HG03196 (cell line): ENCODE data around the gene LY6G6C.

Experiments used
- ATAC-seq: cut with Tn5 transposase; IDR thresholded peaks from one replicate; pipeline ENCODE4 v1.9.1; 2021; ENCODE audit not compliant: unreplicated experiment

LY6G6C gene

DNA sequence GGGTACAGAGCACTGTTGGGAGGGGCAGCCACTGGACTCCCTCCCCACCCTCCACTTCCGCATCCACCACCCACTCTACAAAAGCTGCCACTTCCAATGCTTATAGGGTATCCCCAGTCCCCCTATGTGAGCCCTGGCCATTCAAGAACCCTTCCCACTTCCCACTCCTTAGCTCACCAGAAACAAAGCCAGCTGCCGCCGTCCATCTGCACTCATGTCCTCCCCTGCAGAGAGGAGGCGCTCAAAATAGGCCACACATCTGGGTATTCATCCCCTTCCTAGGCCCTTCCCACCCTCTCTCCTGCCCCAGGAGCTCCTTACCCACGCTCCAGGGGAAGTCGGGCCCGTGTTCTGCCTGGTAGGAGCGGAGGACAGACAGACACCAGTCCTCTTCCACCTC, 34.2 kb downstream of the LY6G6C start:
- ATAC-seq, result no peak

DNA sequence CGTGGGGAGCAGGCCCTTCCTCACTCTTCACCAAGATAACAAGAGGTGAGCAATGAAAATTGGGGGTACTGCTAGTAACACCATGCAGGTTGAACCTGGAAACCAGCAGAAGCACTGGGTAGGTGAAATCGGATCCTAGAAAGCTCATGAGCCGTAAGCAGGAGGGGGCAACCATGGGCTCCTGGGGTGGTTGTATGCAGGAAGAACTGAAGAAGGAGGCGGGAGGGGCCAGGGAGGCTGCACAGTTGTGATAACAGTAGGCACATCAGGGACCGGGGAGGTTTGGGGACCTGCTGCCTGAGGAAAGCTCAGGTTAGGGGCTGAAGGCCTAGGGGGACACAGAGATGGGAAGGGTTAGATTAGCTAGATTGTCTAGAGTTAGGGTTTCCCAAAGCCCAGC, 35.1 kb downstream of the LY6G6C start:
- ATAC-seq, result no peak

DNA sequence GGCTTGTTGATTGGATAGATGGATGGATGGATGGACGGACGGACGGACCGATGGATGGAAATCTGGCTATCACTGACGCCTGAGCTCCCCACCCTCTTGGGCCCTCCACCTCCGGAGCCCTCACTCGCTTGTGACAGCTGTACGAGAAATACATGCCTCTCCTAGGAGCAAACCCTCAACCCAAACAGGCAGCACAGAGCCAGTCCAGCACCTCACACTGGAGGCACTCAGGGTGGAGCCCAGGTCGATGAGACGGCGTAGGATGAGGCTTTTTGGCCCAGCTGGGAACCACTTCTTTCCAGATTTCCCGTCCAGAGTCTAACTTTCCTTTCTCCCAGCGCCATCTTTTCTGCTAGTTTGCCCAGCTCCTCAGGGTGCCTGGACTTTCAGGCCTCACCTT, 38.0 kb downstream of the LY6G6C start:
- ATAC-seq, result no peak

DNA sequence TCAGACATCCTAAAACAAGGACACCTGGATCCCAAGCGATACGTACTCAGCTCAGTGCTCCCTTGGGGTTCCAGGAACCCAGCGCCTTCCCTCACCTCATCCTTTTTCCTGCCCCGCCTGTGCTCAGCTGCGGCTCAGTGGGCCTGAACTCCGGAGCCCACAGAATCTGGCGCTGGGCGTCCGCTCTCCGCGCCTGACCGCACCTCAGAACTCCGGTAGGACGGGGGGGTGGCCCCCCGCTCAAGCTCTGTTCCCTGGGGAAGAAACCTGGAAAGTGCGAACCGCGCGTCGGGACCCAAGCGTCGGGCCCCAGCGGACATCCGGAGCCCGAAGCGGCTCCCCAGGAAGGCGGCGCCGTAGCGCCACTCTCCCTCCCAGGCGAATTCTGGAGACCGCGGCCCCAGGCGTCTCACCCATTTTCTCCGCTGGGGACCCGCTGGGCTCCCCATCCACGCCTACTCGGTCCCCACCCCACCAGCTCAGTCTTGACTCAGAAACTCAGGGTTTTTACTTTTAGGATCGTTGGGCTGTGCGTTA, 40.3 kb downstream of the LY6G6C start:
- ATAC-seq, result no peak

DNA sequence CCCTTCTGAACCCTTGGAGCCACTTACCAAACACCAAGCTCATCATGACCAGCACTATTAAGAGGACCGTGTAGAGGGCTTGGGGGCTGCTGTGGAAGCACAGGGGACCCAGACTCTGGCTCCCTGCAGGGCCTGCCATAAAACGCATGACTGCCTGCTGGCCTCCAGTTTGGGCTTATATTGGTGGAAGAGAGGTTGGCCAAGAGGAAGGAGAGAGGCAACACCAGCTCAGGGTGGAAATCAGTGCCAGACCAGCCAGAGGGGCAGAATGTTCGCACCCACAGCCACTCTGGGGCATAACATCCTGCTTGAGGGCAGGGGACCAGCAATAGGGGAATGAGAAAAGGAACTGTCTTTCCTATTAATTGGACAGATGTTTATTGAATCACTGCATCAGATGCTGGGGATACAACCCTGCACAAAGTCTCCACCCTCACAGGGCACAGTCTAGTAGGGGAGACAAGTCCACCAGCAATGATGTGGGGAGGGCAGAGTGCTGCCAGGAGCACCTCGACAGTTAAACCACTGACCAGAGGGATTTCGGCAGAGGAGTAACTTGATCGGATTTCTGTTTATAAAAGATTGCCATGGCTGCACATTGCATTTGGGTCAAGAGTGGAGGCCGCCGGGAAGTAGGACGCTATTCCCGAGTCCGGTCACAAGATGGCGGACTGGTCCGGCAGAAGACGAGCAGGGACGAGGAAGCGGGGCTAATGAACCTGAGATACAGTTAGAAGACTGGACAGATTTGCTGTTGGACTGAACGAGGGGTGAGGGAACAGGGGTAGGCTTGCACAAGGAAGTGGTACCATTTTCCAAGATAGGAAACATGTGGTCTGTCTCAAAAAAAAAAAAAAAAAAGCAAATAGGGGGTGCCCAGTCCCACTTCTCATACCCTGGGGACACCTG, 41.1 kb downstream of the LY6G6C start, which contains the start of gene LY6G5C:
Gene LY6G5C (minus strand): TSS at position 842 of the 909 bp plus-strand sequence. CDS start 694 bp downstream, at position 148.
- ATAC-seq, result no peak

DNA sequence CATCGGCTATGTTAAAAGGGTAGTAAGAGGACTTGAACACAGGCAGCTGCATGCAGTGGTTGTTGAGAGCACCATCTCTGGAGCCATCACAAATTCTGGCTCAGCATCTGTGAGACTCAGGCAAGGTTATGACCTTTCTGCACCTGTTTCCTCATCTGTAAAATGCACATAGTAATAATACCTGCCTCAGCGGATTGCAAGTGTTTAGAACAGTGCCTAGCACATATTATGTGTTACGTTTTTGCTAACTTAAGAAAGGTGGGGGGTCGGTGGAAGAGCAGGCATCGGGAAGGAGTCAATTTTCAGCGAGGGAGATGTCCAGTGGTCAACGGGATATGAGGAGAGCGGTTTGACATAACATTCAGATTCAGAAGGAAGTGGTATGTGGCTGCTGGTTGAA, 43.6 kb downstream of the LY6G6C start:
- no peak for ATAC-seq

DNA sequence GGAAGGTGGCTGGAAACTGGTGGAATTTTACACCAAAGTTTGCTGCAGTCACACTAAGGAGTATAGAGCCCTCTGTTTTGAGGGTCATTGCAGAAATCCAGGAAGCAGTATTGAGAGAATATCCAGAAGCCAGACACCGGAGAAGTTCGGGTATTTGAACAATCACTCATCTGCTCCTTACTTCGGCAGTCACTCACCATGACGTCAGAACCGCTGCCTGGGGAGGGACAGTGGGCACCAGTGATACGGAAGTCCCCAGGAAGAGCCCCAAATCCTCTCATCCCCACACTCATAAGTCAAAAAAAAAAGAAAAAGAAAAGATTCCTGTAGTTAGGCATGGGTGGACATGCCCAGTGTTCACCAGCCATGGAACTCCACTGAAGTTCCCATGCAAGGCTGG, 44.6 kb downstream of the LY6G6C start:
- ATAC-seq, result no peak

DNA sequence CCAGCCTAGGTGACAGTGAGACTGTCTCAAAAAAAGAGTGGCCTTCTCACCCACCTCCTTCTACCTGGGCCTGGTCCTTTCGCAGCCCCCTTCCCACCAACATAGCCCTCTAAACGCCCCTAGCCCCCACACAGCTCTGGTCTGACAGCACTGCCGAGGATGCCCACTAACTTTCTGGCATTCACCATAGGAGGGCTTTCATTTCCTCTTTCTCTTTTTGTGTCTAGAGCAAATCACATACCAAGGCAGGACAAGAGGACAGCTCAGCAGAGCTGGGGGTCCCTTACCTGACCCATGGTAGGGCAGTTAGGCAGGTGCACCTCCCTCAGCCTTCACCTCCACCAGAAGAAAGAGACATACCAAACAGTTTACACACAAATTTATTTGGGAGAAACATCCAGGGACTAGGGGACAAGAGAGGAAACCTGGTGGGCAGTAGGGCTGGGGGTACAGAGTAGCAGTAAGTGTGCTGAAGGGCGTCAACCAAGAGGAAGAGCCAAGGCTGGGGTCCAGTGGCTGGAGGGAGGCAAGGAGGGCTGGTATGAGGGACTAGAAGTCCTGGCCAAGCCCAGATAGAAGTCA, 45.1 kb downstream of the LY6G6C start:
- no peak for ATAC-seq

DNA sequence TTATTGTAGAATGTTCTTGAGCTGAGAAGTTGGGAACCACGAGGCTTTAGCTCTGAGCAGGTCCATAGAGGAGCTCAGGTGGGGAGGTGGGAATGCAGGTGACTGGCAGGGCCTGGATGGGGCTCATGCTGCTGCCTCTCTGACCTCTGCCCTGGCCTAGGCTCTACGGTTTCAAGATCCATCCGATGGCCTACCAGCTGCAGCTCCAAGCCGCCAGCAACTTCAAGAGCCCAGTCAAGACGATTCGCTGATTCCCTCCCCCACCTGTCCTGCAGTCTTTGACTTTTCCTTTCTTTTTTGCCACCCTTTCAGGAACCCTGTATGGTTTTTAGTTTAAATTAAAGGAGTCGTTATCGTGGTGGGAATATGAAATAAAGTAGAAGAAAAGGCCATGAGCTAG, 51.9 kb downstream of the LY6G6C start, which contains the start of gene LY6G5B:
Gene LY6G5B (plus strand): TSS at position 301 of the 400 bp plus-strand sequence. CDS start 975 bp downstream, outside the sequence.
- ATAC-seq, result no peak
